IgD-negative memory B cell (primary cell): ENCODE data around the gene MRPS5. TPM values are rescaled to one million over a fixed set of nuclear protein-coding genes. Genes with fewer than 3 reads are reported as not detected.

Experiments used
- H3K27ac Mint-ChIP-seq, 3 donors: one replicate each; pipeline ENCODE4 v1.8.0; 2020 to 2022; ENCODE audit warnings: mild to moderate bottlenecking in 3 of 3, mixed read lengths in 3 of 3, moderate library complexity in 1 of 3
- H3K27me3 Mint-ChIP-seq: one replicate; pipeline ENCODE4 v1.8.0; 2021; ENCODE audit warnings: mixed read lengths
- H3K36me3 Mint-ChIP-seq: one replicate; pipeline ENCODE4 v1.8.0; 2020; ENCODE audit warnings: mild to moderate bottlenecking, mixed read lengths
- H3K4me1 Mint-ChIP-seq, 3 donors: one replicate each; pipeline ENCODE4 v1.8.0; 2020 to 2022; ENCODE audit warnings: mixed read lengths in 3 of 3, mild to moderate bottlenecking in 1 of 3
- H3K4me3 Mint-ChIP-seq, 4 donors: one replicate each; pipeline ENCODE4 v1.8.0; 2020 to 2022; ENCODE audit warnings: mild to moderate bottlenecking in 4 of 4, mixed read lengths in 4 of 4, moderate library complexity in 3 of 4
- H3K9me3 Mint-ChIP-seq, 3 donors: one replicate each; pipeline ENCODE4 v1.8.0; 2020 to 2021; ENCODE audit warnings: mixed read lengths in 3 of 3, mild to moderate bottlenecking in 1 of 3
- polyA plus RNA-seq: library from polyadenylated mRNA; unstranded; fragments of 300-500 nt; fragmentation: Illumina TruSeq; gene quantifications from one replicate; pipeline ENCODE4 v1.2.3, GENCODE V29; 2021

Gene MRPS5
- polyA plus RNA-seq, 1 donor from 2014 or later: 38.6 TPM

- peaks cover 26% of the 10 kb centered on the region for H3K27me3 Mint-ChIP-seq
- H3K27ac Mint-ChIP-seq: no peak overlapping the region
- H3K4me1 Mint-ChIP-seq: peaks cover 0 to 13% (median 8%) of the 10 kb centered on the region in 3 donors
- no peaks in the 10 kb centered on the region for H3K9me3 Mint-ChIP-seq
- no peaks in the 10 kb centered on the region for H3K36me3 Mint-ChIP-seq
- H3K4me3 Mint-ChIP-seq: peak overlapping the region in 1 of 4 donors; percentile 79
Measured at GRCh38 chr2:95075440-95076132, 46.0 kb downstream of the MRPS5 start.

GRCh38 chr2:95074663-95075439 is 46.8 kb downstream of the MRPS5 start:
- Mint-ChIP-seq H3K27ac (peak overlapping the region in 1 of 3 donors; percentile 39), H3K27me3 (peaks cover 26% of the 10 kb centered on the region), H3K9me3 (no peaks in the 10 kb centered on the region), H3K4me1 (peaks cover 0 to 11% (median 8%) of the 10 kb centered on the region in 3 donors), H3K4me3 (peak overlapping the region in 1 of 4 donors; percentile 57), H3K36me3 (no peaks in the 10 kb centered on the region)

GRCh38 chr2:95073856-95074662 is 47.5 kb downstream of the MRPS5 start:
- Mint-ChIP-seq H3K27ac (peak overlapping the region in 1 of 3 donors; percentile 39), H3K27me3 (peaks cover 26% of the 10 kb centered on the region), H3K9me3 (no peaks in the 10 kb centered on the region), H3K36me3 (no peaks in the 10 kb centered on the region), H3K4me1 (peaks cover 0 to 10% (median 8%) of the 10 kb centered on the region in 3 donors), H3K4me3 (no peak overlapping the region)

- Mint-ChIP-seq H3K27me3 (peaks cover 25% of the 10 kb centered on the region), H3K4me3 (no peak overlapping the region), H3K9me3 (no peaks in the 10 kb centered on the region), H3K4me1 (peaks cover 0 to 9% (median 8%) of the 10 kb centered on the region in 3 donors), H3K27ac (no peak overlapping the region), H3K36me3 (no peaks in the 10 kb centered on the region)
Measured at GRCh38 chr2:95072424-95072823, 49.2 kb downstream of the MRPS5 start.

GRCh38 chr2:95071856-95072255 is 49.8 kb downstream of the MRPS5 start:
- no peak overlapping the region for H3K27ac Mint-ChIP-seq
- no peak overlapping the region for H3K4me3 Mint-ChIP-seq
- no peaks in the 10 kb centered on the region for H3K9me3 Mint-ChIP-seq
- H3K4me1 Mint-ChIP-seq: peaks cover 0 to 8% (median 6%) of the 10 kb centered on the region in 3 donors
- no peaks in the 10 kb centered on the region for H3K36me3 Mint-ChIP-seq
- H3K27me3 Mint-ChIP-seq: peaks cover 22% of the 10 kb centered on the region

- no peak overlapping the region for H3K27ac Mint-ChIP-seq
- H3K4me1 Mint-ChIP-seq: no peaks in the 10 kb centered on the region
- H3K27me3 Mint-ChIP-seq: peaks cover 16% of the 10 kb centered on the region
Measured at GRCh38 chr2:95069465-95069864, 52.1 kb downstream of the MRPS5 start.

GRCh38 chr2:95068256-95068655 is 53.4 kb downstream of the MRPS5 start:
- Mint-ChIP-seq H3K9me3 (no peaks in the 10 kb centered on the region), H3K36me3 (no peaks in the 10 kb centered on the region), H3K27ac (no peak overlapping the region), H3K4me3 (no peak overlapping the region), H3K4me1 (peaks cover 4 to 8% (median 8%) of the 10 kb centered on the region in 3 donors), H3K27me3 (peaks cover 17% of the 10 kb centered on the region)

More at GRCh38 chr2:95069465-95069864, 52.1 kb downstream of the MRPS5 start:
- Mint-ChIP-seq H3K4me3 (no peak overlapping the region), H3K9me3 (no peaks in the 10 kb centered on the region), H3K36me3 (no peaks in the 10 kb centered on the region)

GRCh38 chr2:95063086-95063958 is 58.3 kb downstream of the MRPS5 start:
- peaks cover 13 to 17% (median 16%) of the 10 kb centered on the region in 3 donors for H3K4me1 Mint-ChIP-seq
- H3K4me3 Mint-ChIP-seq: peak overlapping the region in 2 of 4 donors; percentile 0 to 63
- H3K27me3 Mint-ChIP-seq: peaks cover 13% of the 10 kb centered on the region
- H3K9me3 Mint-ChIP-seq: no peaks in the 10 kb centered on the region
- H3K27ac Mint-ChIP-seq: peak overlapping the region in 2 of 3 donors; percentile 4 to 80
- H3K36me3 Mint-ChIP-seq: peaks cover 1% of the 10 kb centered on the region

- Mint-ChIP-seq H3K27ac (peak overlapping the region in 2 of 3 donors; percentile 37 to 60), H3K4me1 (peaks cover 13 to 17% (median 16%) of the 10 kb centered on the region in 3 donors), H3K27me3 (peaks cover 15% of the 10 kb centered on the region), H3K4me3 (no peak overlapping the region), H3K9me3 (no peaks in the 10 kb centered on the region), H3K36me3 (peaks cover 1% of the 10 kb centered on the region)
Measured at GRCh38 chr2:95062242-95063085, 59.1 kb downstream of the MRPS5 start.

GRCh38 chr2:95061601-95062183 is 59.9 kb downstream of the MRPS5 start:
- Mint-ChIP-seq H3K36me3 (peaks cover 1% of the 10 kb centered on the region), H3K4me3 (no peak overlapping the region), H3K9me3 (no peaks in the 10 kb centered on the region), H3K27ac (peak overlapping the region in 1 of 3 donors; percentile 37), H3K4me1 (peaks cover 13 to 17% (median 16%) of the 10 kb centered on the region in 3 donors), H3K27me3 (peaks cover 15% of the 10 kb centered on the region)

- Mint-ChIP-seq H3K4me3 (no peak overlapping the region), H3K27ac (no peak overlapping the region), H3K9me3 (no peaks in the 10 kb centered on the region), H3K36me3 (peaks cover 1% of the 10 kb centered on the region), H3K27me3 (peaks cover 15% of the 10 kb centered on the region), H3K4me1 (peaks cover 13 to 17% (median 16%) of the 10 kb centered on the region in 3 donors)
Measured at GRCh38 chr2:95061119-95061512, 60.5 kb downstream of the MRPS5 start.

- Mint-ChIP-seq H3K4me1 (peaks cover 13 to 17% (median 16%) of the 10 kb centered on the region in 3 donors), H3K27me3 (peaks cover 20% of the 10 kb centered on the region), H3K9me3 (no peaks in the 10 kb centered on the region), H3K27ac (no peak overlapping the region), H3K4me3 (no peak overlapping the region), H3K36me3 (peaks cover 1% of the 10 kb centered on the region)
Measured at GRCh38 chr2:95060446-95061118, 61.0 kb downstream of the MRPS5 start.
